ENCODE results near the gene HGF.

GRCh38 chr7:81770728-81771223 is 929 bp upstream of the HGF start:
- TF ChIP-seq CTCF (IDR thresholded peaks at IDR 0.05) = no peak
- no peak for TF ChIP-seq POLR2A (IDR thresholded peaks at IDR 0.05)
